Activated CD4-positive, CD25-positive, alpha-beta regulatory T cell treated with anti-CD3 and anti-CD28 coated beads, Interleukin-2, amount 50 U/mL, for 72 hours (primary cell): ENCODE data around the gene MSMO1.
"Not testable (repeated sequence)": the region's sequence is repeated elsewhere in the genome, so short reads cannot be mapped to it uniquely, and the experiment has no call there.

Source experiments
- DNase-seq: peaks from one replicate; pipeline ENCODE4 v3.0.0; 2021

Gene MSMO1

DNA sequence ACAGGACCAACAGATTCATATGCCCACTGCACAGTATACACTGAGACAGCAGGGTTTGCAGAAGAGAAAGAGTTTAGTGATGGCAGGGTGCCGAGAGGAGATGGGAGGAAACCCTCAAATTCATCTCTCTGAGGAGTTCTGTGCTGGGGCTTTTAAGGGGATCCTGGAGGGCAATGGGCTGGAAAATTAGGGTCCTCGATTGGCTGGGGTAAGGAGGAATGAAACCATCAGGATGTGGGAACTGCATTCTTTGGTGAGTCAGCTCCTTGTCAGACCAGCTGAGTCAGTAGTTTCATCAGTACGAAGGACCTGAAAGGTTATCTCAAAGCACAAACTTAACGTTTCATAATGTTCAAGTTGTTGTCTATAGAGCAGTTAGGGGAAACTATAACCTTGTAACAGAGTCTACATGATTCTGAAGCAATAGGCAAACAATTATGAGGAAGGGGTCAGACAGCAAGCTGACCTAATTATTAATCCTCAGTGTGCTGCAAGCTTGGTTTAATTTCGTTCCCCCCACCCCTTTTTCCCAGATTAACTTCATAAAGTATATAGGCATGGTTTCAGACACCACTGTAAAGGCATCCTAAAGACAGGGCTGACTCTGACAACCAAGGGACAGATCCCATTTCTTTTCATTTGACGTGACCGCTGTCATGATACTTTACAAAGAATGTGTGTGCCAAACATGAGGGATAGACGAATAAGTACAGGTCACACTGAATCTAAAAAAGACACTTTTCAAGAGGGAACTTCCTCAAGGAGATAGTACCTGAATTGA, 1.5 kb upstream of the MSMO1 start:
- no peak for DNase-seq

DNA sequence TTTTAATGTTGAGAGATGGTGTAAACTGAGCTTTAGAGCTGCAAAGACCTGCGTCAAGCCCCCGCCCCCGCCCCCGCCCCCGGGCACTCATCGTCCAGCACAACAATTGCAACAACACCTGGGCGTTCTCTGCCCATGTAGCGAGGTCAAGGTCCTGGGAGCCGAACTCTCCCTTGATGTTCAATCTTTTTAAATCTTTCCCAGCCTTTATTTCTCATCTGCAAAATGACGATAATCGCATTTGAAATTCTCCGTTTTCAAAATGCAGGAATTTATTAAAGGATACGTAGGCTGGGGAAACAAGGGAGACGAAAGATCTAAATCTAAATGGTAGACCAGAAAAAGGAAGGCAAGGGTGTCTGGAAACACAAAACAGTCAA, 648 bp upstream of the MSMO1 start:
- DNase-seq = no peak

DNA sequence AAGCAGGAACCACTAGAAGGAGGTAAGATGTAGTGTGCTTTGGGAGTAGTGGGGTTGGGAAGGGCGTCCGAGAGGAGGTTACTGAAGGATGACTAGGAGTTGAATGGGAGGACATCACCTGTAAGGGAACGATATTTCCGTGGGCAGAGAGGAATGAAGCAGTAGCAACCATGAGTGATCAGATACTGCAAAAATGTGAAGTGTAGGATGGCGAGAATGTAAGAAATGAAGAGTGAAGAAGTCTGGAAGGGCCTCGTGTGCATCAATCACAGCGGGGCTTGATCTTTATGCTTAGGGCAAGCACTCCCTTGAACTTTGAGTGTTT, 594 bp downstream of the MSMO1 start:
- no peak for DNase-seq

DNA sequence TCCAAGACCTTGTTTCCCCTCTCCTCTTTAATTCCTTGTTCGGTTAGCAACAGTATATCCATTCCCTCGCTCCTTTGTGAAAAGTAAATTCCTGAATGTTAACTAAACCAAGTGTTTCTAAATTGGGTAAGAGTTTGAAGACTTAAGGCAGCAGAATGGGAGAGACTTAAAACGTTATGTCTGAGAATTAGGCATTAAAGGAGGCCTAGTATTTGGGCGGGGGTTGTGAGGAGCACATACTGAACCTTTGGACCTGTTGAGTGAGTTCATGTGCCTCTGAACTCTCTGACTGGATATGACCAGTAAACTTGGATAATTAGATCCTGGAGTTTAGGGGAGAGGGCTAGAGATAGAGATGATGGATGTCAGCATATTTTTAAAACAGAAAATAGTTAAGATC, 1.2 kb downstream of the MSMO1 start:
- no peak for DNase-seq

DNA sequence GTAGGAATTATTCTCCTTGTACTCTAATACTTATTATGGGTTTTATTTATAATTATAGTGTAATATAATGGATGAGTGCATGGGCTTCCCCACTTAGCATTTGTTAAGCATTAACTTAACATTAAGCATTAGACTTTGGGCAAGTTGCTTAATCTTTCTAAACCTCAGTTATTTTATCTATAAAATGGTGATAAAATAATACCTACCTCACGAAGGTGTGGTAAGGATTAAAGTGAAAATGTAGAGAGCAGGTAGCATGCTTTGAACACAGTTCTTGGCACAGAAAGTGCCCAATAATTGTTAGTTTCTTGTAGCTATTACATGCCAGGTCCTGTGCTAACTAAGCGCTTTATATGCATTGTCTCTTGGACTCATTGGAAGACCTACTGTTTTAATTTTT, 2.6 kb downstream of the MSMO1 start:
- no peak for DNase-seq

DNA sequence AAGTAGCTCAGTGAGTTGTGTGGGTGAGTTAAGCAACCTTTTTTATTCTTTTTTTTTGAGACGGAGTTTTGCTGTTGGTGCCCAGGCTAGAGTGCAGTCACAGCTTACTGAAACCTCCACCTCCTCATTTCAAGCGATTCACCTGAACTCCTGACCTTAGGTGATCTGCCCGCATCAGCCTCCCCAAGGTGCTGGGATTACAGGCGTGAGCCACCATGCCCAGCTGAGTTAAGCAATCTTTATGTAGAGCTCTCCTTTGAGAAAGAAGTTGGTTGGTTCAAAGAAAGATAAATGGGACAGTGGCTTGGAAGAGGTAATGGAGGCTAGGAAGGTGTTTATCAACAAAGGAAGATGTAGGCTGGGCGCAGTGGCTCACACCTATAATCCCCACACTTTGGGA, 3.2 kb downstream of the MSMO1 start:
- no peak for DNase-seq

DNA sequence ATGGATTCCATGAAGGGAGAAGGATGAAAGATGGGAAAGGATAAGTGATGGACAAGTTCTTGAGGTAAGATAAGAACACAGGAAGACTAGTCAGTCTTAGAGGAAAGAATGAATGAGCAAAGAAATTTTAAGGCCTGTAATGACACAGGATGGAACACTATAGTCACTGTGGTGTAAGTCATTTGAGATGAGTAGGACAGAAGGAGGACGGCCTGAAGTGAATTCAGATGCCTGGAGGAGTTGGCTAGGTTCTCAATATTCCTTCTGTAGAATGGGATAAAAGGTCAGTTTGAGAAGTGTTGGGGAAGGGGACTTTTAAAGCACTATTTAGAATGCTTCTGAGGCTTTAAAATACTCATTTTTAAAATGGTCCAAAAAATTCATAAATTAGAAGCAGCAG, 3.9 kb downstream of the MSMO1 start:
- no peak for DNase-seq

DNA sequence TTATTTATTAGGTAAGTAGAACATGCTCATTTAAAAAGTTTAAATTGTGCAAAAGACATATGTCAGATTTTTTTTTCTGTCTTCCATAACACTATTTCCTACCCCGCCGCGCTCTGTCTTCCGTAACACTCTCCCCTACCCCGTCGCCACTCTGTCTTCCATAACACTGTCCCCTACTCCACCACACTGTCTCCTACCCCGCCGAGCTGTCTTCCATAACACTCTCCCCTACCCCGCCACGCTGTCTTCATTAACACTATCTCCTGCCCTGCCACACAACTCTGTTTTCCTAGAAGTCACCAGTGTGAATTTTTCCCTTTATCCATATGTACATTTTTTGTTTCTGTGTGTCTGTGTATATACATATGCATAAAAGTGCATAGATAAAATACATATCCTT, 4.4 kb downstream of the MSMO1 start:
- DNase-seq = no peak

DNA sequence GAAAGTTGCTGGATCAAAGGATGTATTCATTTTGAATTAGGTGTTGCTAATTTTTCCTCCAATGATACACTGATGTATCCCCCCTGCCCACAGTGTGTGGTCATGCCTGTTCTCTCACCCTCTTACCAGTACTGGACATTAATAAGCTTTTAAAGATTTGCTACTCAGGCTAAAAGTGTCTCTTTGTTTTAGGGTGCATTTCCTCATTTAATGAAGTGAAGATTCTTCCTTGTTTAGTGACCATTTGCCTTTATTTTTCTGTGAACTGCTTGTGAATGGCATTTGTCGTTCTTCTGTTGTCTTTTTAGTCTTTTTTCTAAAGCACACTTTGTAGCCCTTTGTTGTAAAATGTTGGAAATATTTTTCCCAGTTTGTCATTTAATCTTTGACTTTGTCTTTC, 5.0 kb downstream of the MSMO1 start:
- DNase-seq = no peak

DNA sequence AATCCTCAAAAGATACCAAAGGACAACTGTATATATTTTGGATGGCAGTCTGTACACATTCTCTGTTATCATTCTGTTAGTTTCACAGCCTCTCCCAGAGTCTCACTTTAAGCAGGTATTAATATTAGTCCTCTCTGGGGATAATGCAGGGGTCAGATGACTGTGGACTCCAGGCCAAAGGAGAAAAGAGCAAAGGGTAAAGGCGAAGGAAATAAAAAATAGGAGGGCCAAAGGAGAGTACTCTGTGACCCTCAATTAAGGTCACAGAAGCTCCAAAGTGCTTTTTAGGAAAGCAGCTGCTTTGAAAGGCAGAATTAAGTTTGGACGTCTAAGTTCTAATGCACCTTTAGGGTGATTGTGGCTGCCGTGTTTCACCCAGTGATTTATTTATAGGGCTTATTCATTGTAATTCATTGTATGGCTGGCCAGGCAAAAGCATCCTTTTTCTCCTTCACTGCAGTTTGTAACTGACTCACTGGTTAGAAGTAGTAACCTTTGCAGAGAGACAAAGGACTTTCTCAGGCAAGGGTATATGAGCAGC, 7.8 kb downstream of the MSMO1 start:
- DNase-seq = no peak

DNA sequence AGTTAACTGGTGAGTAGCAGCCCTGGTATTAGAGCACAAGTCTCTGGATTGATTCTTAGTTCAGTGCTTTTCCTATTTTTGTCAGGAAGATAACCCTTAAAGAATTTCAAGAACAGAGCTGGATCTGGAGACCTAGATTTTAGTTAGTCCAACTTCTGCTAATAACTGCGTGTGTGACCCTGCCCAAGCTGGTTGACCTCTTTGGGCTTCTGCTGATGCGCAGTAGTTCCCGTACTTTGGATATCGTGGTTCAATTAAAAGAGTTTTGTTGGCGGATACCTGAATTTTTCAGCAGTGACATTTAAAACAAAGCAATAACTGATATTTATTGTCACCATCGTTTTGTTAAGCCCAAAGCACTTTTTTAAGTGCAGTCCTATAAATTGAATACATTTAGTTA, 9.3 kb downstream of the MSMO1 start:
- DNase-seq = no peak

DNA sequence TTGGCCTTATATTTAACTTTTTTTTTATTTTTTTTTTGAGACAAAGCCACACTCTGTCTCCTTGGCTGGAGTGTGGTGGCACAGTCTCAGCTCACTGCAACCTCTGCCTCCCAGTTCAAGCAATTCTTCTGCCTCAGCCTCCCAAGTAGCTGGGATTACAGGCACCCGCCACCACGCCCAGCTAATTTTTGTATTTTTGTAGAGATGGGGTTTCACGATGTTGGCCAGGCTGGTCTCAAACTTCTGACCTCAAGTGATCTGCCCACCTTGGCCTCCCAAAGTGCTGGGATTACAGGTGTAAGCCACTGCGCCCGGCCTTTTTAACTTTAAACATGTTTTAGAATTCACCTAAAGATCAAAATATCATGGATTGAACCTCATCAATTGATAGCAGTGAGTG, 14.9 kb downstream of the MSMO1 start:
- DNase-seq = not testable (repeated sequence)

DNA sequence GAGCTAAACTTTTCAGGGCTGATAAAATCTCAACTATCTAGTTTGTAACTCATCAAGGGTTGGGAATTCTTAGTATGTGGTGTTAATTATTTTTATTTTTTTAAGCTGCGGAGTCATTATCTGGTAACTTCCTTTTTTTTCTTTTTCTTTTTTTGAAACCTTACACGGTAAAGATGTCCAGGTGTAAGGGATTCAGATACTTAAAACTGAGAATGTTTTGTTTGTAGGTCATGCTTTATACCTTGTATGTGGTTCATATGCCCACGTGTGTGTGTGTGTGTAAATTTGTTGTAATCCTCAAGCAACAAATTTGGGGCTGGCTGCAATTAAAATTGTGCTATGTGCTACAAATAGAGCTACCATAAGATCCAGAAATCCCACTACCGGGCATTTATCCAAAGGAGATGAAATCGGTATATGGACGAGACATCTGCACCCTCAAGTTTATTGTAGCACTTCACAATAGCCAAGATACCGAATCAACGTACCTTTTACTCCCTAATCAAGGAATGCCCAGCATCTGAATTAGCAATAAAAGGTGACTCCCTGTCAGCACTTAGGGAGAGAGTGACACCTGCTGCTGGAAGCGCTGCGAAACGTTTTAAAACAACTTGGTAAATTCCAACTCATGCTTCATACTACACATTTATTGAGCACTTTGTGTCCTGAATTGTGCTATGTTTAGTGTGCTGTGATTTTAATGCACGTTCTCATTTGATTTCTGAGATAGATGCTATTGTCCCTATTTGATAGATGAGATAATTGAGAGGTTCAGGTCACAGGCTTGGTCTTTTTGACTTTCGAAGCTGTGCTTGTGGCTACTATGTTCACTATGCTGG, 16.1 kb downstream of the MSMO1 start:
- no peak for DNase-seq

DNA sequence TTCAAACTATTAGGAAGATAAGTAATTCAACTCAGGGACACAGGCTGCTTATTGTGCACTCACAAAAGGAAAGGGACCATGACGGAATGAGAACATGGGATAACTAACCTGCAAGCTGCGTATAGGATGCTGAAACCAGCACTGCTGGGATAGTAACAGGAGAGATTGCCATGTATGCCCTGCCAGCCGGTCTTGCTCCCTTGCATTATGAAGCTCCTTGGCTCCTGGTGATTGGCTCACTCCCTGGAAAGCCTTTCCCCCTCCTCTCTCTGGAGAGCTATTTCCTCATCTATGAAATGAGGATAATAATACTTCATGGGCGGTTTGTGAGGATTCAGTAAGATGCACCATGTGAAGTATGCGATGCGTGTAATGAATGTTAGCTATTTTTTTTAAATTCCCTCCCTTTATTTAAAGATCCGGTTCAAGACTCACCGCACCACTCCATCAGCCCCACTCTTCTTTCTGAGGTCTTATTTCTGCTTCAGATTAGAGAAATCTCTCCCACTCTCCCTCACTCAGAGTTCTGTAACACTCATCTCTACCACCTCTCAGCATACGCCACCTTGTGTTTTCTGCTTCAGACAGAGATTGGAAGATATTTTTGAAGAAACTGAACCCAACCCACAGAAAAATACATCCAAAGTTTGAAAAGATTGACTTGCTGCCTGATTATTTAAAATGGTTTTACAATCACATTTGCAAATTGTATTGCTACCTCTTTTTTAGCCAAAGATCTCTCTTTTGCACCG, 18.4 kb downstream of the MSMO1 start:
- DNase-seq = no peak

DNA sequence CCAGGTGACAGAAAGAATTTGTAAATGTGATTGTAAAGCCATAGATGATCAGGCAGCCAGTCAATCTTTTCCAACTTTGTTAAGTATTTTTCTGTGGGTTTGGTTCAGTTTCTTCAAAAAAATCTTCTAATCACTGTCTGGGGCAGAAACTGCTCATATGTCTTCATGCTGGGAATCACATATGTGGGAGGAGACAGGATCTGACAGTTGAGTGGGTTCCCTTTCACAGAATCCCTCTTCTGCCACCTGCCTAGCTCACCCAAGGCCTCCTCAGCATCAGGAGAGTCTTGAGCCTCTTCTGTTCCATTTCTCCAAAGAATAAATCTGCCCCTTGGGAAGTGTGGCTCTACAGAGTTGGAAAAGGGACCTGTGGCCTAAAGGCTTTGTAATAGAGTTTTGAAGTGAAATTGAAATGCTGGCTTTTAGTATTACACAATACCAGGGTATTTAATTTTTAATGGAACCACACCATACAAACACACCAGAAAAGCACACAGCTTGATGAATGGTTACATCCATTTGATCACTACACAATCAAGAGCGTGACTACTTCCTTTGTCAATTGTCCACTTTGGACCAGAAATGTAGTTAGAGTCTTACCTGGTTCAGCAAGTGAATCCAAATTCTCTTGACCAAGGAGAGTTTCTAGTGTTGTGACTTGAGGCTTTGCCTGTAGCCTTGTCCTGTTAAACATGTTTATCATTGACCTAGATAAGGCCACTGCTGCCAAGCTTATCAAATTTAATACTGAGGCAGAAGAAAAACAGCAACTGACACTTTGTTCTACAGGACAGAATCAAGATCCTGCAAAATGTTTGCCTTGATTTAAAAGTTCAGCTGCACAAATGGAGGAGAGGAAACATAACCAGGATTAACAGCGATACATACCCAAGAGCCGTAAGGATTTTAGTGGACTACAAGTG, 20.4 kb downstream of the MSMO1 start:
- DNase-seq = no peak

DNA sequence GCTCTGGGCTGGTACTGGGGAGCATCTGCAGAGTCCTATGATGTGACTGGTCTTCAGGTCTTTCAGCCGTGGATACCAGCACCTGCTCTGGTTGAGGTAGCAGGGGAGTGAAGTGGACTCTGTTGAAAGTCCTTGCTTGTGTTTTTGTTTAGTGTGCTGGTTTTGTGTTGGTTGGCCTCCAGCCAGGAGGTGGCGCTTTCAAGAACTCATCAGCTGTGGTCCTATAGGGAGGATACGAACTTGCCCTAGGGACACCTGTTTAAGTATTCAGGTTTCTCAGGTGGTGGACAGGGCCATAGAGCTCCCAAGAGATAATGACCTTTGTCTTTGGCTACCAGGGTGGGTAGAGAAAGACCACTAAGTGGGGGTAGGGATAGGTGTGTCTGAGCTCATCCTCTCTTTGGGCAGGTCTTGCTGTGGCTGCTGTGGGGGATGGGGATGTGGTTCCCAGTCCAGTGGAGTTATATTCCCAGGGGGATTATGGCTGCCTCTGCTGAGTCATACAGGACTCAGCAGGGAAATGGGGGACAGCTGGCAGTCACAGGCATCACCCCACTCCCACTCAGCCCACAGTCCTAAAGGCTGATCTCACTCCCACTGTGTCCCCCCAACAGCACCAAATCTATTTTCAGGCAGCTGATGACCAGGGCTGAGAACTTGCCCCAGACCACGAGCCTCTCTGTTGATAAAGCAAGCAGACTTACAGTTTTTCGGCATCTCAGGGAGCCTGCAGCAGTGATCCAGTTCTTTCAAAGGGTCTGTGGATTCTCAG, 24.1 kb downstream of the MSMO1 start:
- DNase-seq = no peak

DNA sequence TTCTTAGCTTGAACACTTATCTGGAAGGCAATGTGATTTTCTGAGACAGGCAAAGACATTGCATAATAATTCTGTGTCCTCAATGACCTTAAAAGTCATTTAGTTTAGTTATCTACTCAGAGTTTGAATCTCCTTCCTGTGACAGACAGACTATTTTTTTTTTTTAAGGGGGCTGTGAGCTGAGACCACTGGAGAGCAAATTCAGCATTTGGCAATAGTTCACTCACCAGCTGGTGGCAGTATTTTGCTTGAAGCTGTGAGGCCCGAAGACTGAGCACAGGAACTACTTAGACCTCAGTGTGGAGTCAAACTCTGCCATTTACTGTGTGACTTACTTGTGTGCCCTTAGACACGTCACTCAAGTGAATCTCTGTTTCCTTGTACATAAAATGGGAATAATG, 28.4 kb downstream of the MSMO1 start:
- no peak for DNase-seq

DNA sequence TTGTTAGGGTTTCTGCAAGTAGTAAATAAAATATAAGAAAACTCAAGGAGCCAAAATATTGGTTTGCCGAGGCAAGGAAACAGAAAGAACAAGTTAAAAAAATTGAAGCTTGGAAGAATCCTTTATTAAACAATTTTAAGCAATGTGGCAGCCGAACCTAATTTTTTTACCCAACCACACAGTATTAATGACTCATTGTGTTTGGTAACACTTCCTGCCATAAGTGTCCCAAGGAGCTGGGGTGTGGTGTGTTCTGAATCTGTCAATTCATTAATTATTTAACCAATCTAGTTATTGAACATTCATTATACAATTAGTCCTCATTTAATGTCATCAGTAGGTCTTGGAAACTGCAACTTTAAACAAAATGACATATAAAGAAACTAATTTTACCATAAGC, 32.0 kb downstream of the MSMO1 start:
- no peak for DNase-seq

DNA sequence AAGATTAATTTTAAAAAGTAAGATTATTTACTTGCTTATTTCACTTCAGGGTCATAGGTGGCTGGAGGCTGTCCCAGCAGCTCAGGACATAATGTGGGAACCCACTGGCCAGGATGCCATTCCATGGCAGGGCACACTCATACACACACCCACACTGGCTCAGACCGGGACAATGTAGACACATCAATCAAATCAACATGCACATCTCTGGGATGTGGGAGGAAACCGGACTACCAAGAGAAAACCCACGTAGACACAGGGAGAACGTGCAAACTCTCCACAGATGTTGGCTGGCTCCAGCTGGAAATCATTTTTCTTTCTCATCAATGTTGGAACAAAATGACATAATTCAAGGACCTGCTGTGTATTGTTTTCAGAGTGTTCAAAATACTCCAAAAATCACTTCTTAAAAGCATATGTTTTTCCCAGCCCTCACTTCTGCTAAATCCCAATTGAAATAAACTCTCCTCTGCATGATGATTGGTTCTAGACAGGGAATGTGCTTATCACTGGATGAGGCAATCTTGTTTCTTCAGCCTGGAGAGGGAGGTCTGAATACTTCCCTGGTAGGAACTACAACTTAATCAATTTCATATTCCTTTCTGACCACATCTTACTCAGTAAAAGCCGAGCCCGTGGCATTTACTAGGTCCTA, 32.7 kb downstream of the MSMO1 start:
- DNase-seq = no peak

DNA sequence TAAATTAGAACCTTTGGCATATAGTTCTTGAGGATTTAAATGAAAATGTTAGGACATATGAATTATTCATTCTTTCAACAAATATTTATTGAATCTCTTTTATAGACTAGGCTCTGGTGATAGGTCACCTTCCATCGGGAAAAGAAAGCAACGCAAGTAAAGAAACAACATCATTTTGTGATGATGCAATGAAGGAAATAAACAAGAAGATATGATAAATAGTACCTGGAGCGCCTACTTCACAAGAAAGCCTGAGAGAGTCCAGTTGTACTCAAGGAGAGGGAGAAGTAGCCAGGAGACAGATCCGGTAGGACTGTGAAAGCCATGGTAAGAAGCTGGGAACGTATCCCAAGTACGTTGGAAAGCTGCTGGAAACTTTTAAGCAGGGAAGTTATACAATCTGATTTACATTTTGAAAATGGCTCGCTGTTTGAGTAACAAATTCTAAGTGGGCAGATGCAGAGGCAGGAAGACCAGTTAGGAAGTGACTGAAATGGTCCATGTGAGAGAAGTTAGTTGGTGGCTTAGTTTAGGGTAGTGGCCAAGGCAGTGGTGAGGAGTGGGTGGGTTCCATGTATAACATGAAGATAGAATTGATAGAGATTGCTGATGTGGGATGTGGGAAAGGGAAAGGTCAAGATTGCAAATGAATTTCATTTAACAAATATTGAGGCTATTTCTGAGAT, 33.7 kb downstream of the MSMO1 start:
- no peak for DNase-seq

DNA sequence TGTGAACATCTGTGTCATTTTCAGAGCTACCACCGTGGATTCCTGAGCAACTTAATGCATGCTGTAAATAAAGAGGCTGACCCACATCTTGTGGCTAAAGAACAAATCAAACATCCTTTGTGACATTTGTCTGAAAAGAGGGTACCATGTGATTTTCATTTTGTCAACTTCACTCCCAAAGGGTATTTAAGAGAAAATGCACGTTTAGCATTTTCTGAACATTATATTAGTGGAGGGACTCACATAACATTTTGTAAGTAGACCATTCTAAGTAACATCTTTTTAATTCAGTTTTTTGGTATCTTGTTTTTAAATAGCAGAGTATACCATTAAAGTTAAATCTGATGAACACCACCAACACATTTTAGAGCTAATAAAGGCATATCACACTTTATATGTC, 34.3 kb downstream of the MSMO1 start:
- no peak for DNase-seq
